Keratinocyte (primary cell): ENCODE data around the gene GRM7. TPM values are rescaled to one million over a fixed set of nuclear protein-coding genes. Genes with fewer than 3 reads are reported as not detected.

Experiments
- DNase-seq: peaks from one replicate; pipeline ENCODE4 v3.0.0-alpha.2; 2011; ENCODE audit warnings: low read depth, missing footprints, low spot score
- FAIRE-seq: peaks from 2 replicates; lab custom pipeline; 2011; peaks lifted over from hg19 to GRCh38; lab: Jason Lieb, UNC
- H2AFZ ChIP-seq: 2 replicates; pipeline ENCODE4 v1.6.0; 2012; ENCODE audit warnings: low read length, control low read depth, inconsistent platforms; ENCODE audit not compliant: control insufficient read depth
- H3K27ac ChIP-seq: 2 replicates; pipeline ENCODE4 v1.5.1; 2011; ENCODE audit warnings: low read length; ENCODE audit not compliant: control insufficient read depth, insufficient read depth
- H3K27me3 ChIP-seq: 3 replicates; pipeline ENCODE4 v1.6.0; 2011; ENCODE audit warnings: low read length; ENCODE audit not compliant: control insufficient read depth, insufficient read depth; ENCODE audit errors: extremely low read depth
- H3K36me3 ChIP-seq, 2 experiments: 2 replicates in 1 of 2; 3 replicates in 1 of 2; pipeline ENCODE4 v1.5.1; 2011; ENCODE audit warnings: low read length in 2 of 2, mild to moderate bottlenecking in 1 of 2; ENCODE audit not compliant: control insufficient read depth in 2 of 2, insufficient read depth in 2 of 2; ENCODE audit errors: extremely low read depth in 1 of 2
- H3K4me1 ChIP-seq: 3 replicates; pipeline ENCODE4 v1.5.1; 2011; ENCODE audit warnings: low read length; ENCODE audit not compliant: control insufficient read depth, insufficient read depth; ENCODE audit errors: extremely low read depth
- H3K4me2 ChIP-seq: 3 replicates; pipeline ENCODE4 v1.6.0; 2011; ENCODE audit warnings: low read depth, low read length; ENCODE audit not compliant: control insufficient read depth, insufficient read depth; ENCODE audit errors: extremely low read depth
- H3K4me3 ChIP-seq, 3 experiments: fragments of 200-600 bp in 1 of 3; sonication (generic) in 1 of 3; 2 replicates in 2 of 3; 3 replicates in 1 of 3; pipeline ENCODE4 v1.5.1; 2011 to 2016; ENCODE audit warnings: low read length in 3 of 3, mild to moderate bottlenecking in 3 of 3, control low read depth in 2 of 3, inconsistent platforms in 1 of 3, low read depth in 1 of 3, mixed read lengths in 1 of 3, mixed run types in 1 of 3, moderate library complexity in 1 of 3; ENCODE audit not compliant: control insufficient read depth in 2 of 3, insufficient read depth in 2 of 3; ENCODE audit errors: extremely low read depth in 1 of 3
- H3K79me2 ChIP-seq: 2 replicates; pipeline ENCODE4 v1.6.0; 2012; ENCODE audit warnings: low read length; ENCODE audit not compliant: control insufficient read depth, insufficient read depth
- H3K9ac ChIP-seq: 3 replicates; pipeline ENCODE4 v1.6.0; 2011; ENCODE audit warnings: low read length; ENCODE audit not compliant: control insufficient read depth, insufficient read depth; ENCODE audit errors: extremely low read depth
- H3K9me1 ChIP-seq: 3 replicates; pipeline ENCODE4 v1.6.0; 2011; ENCODE audit warnings: low read length; ENCODE audit not compliant: control insufficient read depth, insufficient read depth; ENCODE audit errors: extremely low read depth
- H3K9me3 ChIP-seq: 2 replicates; pipeline ENCODE4 v1.5.1; 2012; ENCODE audit warnings: low read depth, low read length; ENCODE audit not compliant: control insufficient read depth
- H4K20me1 ChIP-seq: 3 replicates; pipeline ENCODE4 v1.6.0; 2011; ENCODE audit warnings: low read length; ENCODE audit not compliant: control insufficient read depth, insufficient read depth; ENCODE audit errors: extremely low read depth
- EZH2 ChIP-seq: IDR thresholded peaks from one replicate; pipeline ENCODE4 v1.6.1; 2012; ENCODE audit warnings: inconsistent platforms, mild to moderate bottlenecking, low read length, moderate library complexity
- dilution Hi-C: fragments of 300-500 bp; cut with MboI; formaldehyde crosslinking; loops from one replicate; pipeline ENCODE4 v1.7.0; 2020; ENCODE audit warnings: low sequenced_read_pairs; ENCODE audit not compliant: extremely low pct_ligation_motif_present
- polyA plus RNA-seq, 5 experiments: library from polyadenylated mRNA; depleted of rRNA in 3 of 5; stranded (reverse) in 3 of 5; stranded (forward) in 1 of 5; unstranded in 1 of 5; fragments of >200 nt; gene quantifications; 1 replicate in 1 of 5; 2 replicates in 3 of 5; 3 replicates in 1 of 5; pipeline versions ENCODE4 v1.2.1 to v1.2.3, GENCODE V29; 2011 to 2012; ENCODE audit warnings: missing spikeins in 2 of 5, low read depth in 1 of 5, low replicate concordance in 1 of 5
- TF ChIP-seq, protein P1 (sequence below), 3 experiments: IDR thresholded peaks in 1 of 3; conservative IDR thresholded peaks in 1 of 3; optimal IDR thresholded peaks in 1 of 3; 2 replicates in 2 of 3; 3 replicates in 1 of 3; pipeline versions ENCODE3 to v1.5.1; 2011; ENCODE audit warnings: low read length in 3 of 3, mild to moderate bottlenecking in 3 of 3, moderate library complexity in 2 of 3, control low read depth in 1 of 3, inconsistent platforms in 1 of 3; ENCODE audit not compliant: insufficient read depth in 2 of 3; ENCODE audit errors: extremely low read depth in 1 of 3

GRM7 gene
- polyA plus RNA-seq, 1 donor (not counting 4 experiments of a cell fraction or from before 2014, with no cell fraction given): not detected

DNA sequence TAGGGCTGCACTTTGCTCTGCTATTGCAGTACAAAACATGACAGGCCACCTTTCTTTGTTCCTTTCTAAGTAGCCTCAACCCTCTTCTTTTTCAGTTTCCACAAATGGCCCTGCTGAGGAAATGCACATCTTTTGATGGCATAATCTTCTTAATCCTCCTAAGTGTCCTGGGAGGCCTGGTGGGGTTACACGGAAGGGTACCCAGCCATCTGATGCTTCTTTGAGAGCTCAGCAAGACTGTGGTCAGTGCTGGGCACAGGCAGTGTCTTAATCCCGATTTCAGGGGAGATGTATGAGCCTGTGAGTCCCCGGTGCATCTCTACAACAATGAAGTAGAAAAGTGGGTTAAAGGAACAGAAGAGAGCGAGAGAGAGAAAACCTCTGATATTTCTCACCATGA is 404.8 kb downstream of the GRM7 start:
- TF ChIP-seq EZH2: no peak
- Histone ChIP-seq H3K27me3 (no peaks in the 10 kb centered on the region), H3K27ac (no peak overlapping the region), H3K79me2 (no peaks in the 10 kb centered on the region), H4K20me1 (no peaks in the 10 kb centered on the region), H3K9ac (no peak overlapping the region), H3K36me3 (no peaks in the 10 kb centered on the region), H3K9me3 (no peaks in the 10 kb centered on the region), H2AFZ (no peak overlapping the region), H3K4me3 (no peak overlapping the region), H3K4me2 (no peak overlapping the region), H3K9me1 (no peaks in the 10 kb centered on the region), H3K4me1 (no peaks in the 10 kb centered on the region)
- FAIRE-seq (no peak), DNase-seq (no peak)
- dilution Hi-C loops: no loop called here

DNA sequence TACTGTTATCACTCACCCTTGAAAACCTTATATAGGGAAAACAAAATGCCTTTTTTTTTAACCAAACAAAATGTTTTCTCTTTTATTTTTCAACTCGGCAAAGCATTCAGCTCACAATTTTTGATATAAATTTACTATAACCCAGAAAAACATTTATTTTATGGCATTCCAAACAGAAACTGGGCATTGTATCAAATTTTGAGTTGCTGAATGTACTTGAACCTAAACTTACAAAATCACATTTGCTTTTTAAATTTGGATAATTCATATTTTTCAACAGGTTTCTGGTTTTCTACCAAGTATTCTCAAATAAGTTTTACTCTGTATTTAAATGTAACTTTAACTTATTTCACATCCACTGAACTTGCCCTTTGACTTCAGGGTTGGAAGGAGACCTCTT is 405.6 kb downstream of the GRM7 start:
- no peak overlapping the region for H3K4me2 ChIP-seq
- no peaks in the 10 kb centered on the region for H3K4me1 ChIP-seq
- H3K9me3 ChIP-seq: no peaks in the 10 kb centered on the region
- H4K20me1 ChIP-seq: no peaks in the 10 kb centered on the region
- FAIRE-seq: no peak
- H3K79me2 ChIP-seq: no peaks in the 10 kb centered on the region
- no peak overlapping the region for H2AFZ ChIP-seq
- H3K36me3 ChIP-seq: no peaks in the 10 kb centered on the region
- H3K9ac ChIP-seq: no peak overlapping the region
- dilution Hi-C loops: no loop called here
- H3K27me3 ChIP-seq: no peaks in the 10 kb centered on the region
- TF ChIP-seq EZH2: no peak
- TF ChIP-seq, protein P1, sequence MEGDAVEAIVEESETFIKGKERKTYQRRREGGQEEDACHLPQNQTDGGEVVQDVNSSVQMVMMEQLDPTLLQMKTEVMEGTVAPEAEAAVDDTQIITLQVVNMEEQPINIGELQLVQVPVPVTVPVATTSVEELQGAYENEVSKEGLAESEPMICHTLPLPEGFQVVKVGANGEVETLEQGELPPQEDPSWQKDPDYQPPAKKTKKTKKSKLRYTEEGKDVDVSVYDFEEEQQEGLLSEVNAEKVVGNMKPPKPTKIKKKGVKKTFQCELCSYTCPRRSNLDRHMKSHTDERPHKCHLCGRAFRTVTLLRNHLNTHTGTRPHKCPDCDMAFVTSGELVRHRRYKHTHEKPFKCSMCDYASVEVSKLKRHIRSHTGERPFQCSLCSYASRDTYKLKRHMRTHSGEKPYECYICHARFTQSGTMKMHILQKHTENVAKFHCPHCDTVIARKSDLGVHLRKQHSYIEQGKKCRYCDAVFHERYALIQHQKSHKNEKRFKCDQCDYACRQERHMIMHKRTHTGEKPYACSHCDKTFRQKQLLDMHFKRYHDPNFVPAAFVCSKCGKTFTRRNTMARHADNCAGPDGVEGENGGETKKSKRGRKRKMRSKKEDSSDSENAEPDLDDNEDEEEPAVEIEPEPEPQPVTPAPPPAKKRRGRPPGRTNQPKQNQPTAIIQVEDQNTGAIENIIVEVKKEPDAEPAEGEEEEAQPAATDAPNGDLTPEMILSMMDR (optimal IDR thresholded peaks at IDR 0.05 in 1 of 3, IDR thresholded peaks at IDR 0.05 in 1 of 3, conservative IDR thresholded peaks at IDR 0.05 in 1 of 3; ENCODE audit: extremely low read depth in 1 of 3, insufficient read depth in 2 of 3, low read length in 3 of 3): no peak
- no peak overlapping the region for H3K4me3 ChIP-seq
- H3K27ac ChIP-seq: no peak overlapping the region
- H3K9me1 ChIP-seq: no peaks in the 10 kb centered on the region
- DNase-seq: no peak

DNA sequence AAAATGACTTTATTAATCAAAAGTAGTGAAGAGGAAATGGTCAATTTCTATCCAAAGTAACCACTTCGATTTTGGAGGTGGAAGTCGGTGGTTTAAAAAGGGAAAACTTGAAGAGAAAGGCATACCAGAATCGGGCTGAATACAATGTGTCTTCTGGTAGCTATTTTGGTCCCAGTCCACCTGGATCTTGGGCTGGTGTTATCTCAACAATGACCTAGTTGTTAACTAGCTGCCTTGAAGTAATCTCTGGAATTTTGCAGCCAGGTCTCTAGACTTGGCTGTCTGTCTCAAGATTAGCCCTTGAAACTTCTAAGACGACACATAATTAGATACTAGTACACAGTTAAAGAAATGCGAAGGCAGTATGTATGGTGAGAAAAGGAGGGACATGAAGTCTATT is 409.8 kb downstream of the GRM7 start:
- H3K79me2 ChIP-seq: no peaks in the 10 kb centered on the region
- DNase-seq: no peak
- dilution Hi-C loops: no loop called here
- H3K9me3 ChIP-seq: no peaks in the 10 kb centered on the region
- no peaks in the 10 kb centered on the region for H3K4me1 ChIP-seq
- no peaks in the 10 kb centered on the region for H3K9me1 ChIP-seq
- H3K9ac ChIP-seq: no peak overlapping the region
- H2AFZ ChIP-seq: no peak overlapping the region
- no peaks in the 10 kb centered on the region for H3K27me3 ChIP-seq
- H3K4me2 ChIP-seq: no peak overlapping the region
- H4K20me1 ChIP-seq: no peaks in the 10 kb centered on the region
- no peak overlapping the region for H3K4me3 ChIP-seq
- no peak overlapping the region for H3K27ac ChIP-seq
- FAIRE-seq: no peak
- TF ChIP-seq, protein P1 (optimal IDR thresholded peaks at IDR 0.05 in 1 of 3, IDR thresholded peaks at IDR 0.05 in 1 of 3, conservative IDR thresholded peaks at IDR 0.05 in 1 of 3; ENCODE audit: extremely low read depth in 1 of 3, insufficient read depth in 2 of 3, low read length in 3 of 3): no peak
- TF ChIP-seq EZH2: no peak
- H3K36me3 ChIP-seq: no peaks in the 10 kb centered on the region
